Measurements from ENCODE around the gene LEMD3.

The LEMD3 gene

GRCh38 chr12:65125247-65125646 is 44.1 kb upstream of the LEMD3 start:
- WGBS (ENCODE audit: extremely low coverage, insufficient coverage, low lambda C conversion rate) = no CpG with 5 or more reads among the region's 1 CpG
- no peak overlapping the region for H4K8ac ChIP-seq (ENCODE audit: low read depth, low read length)
- no peak for DNase-seq
- H2AK5ac ChIP-seq (ENCODE audit: low read length) = no peak overlapping the region
- H3K79me2 ChIP-seq (ENCODE audit: control insufficient read depth, insufficient read depth, low read length) = no peaks in the 10 kb centered on the region
- no peak overlapping the region for H3K4me2 ChIP-seq (ENCODE audit: low read length)
- H3K36me3 ChIP-seq (ENCODE audit: control insufficient read depth, insufficient read depth, low read length) = no peaks in the 10 kb centered on the region
- no peak overlapping the region for H2BK15ac ChIP-seq (replicated peaks; ENCODE audit: low read depth)
- H3K79me1 ChIP-seq (ENCODE audit: low read length) = no peaks in the 10 kb centered on the region
- peaks cover 4% of the 10 kb centered on the region for H3K27me3 ChIP-seq (ENCODE audit: insufficient read depth, low read length, poor library complexity)
- H3K23ac ChIP-seq (ENCODE audit: low read length) = no peak overlapping the region
- H3K56ac ChIP-seq (ENCODE audit: low read length) = no peak overlapping the region
- H3K4me1 ChIP-seq (ENCODE audit: control insufficient read depth, low read depth, low read length) = no peaks in the 10 kb centered on the region
- no peak overlapping the region for H3K18ac ChIP-seq (ENCODE audit: low read length)
- H3K27ac ChIP-seq (ENCODE audit: low read depth, low read length) = no peak overlapping the region
- H3K4ac ChIP-seq (ENCODE audit: low read depth, low read length) = no peak overlapping the region
- no peak overlapping the region for H3K9ac ChIP-seq (ENCODE audit: low read length)
- H2BK5ac ChIP-seq (ENCODE audit: low read length) = no peak overlapping the region
- no peak overlapping the region for H4K5ac ChIP-seq (ENCODE audit: low read length)
- no peak overlapping the region for H2BK120ac ChIP-seq (ENCODE audit: low read depth, low read length)
- H3K4me3 ChIP-seq (ENCODE audit: low read length) = no peak overlapping the region

GRCh38 chr12:65125975-65126374 is 43.4 kb upstream of the LEMD3 start:
- Histone ChIP-seq H3K4ac (ENCODE audit: low read depth, low read length) (no peak overlapping the region), H4K8ac (ENCODE audit: low read depth, low read length) (no peak overlapping the region), H3K4me1 (ENCODE audit: control insufficient read depth, low read depth, low read length) (no peaks in the 10 kb centered on the region), H4K5ac (ENCODE audit: low read length) (no peak overlapping the region), H3K23ac (ENCODE audit: low read length) (no peak overlapping the region), H2BK5ac (ENCODE audit: low read length) (no peak overlapping the region), H3K79me1 (ENCODE audit: low read length) (no peaks in the 10 kb centered on the region), H3K27me3 (ENCODE audit: insufficient read depth, low read length, poor library complexity) (no peaks in the 10 kb centered on the region), H3K9ac (ENCODE audit: low read length) (no peak overlapping the region), H2BK15ac (replicated peaks; ENCODE audit: low read depth) (no peak overlapping the region), H2AK5ac (ENCODE audit: low read length) (no peak overlapping the region), H3K4me2 (ENCODE audit: low read length) (no peak overlapping the region), H3K36me3 (ENCODE audit: control insufficient read depth, insufficient read depth, low read length) (no peaks in the 10 kb centered on the region), H3K79me2 (ENCODE audit: control insufficient read depth, insufficient read depth, low read length) (no peaks in the 10 kb centered on the region), H2BK120ac (ENCODE audit: low read depth, low read length) (no peak overlapping the region), H3K18ac (ENCODE audit: low read length) (no peak overlapping the region), H3K4me3 (ENCODE audit: low read length) (no peak overlapping the region), H3K56ac (ENCODE audit: low read length) (no peak overlapping the region), H3K27ac (ENCODE audit: low read depth, low read length) (no peak overlapping the region)
- WGBS (ENCODE audit: extremely low coverage, insufficient coverage, low lambda C conversion rate) = no CpG with 5 or more reads among the region's 2 CpGs
- DNase-seq = no peak

GRCh38 chr12:65126482-65126881 is 42.9 kb upstream of the LEMD3 start:
- Histone ChIP-seq H3K4ac (ENCODE audit: low read depth, low read length) (no peak overlapping the region), H3K79me1 (ENCODE audit: low read length) (no peaks in the 10 kb centered on the region), H3K36me3 (ENCODE audit: control insufficient read depth, insufficient read depth, low read length) (no peaks in the 10 kb centered on the region), H2AK5ac (ENCODE audit: low read length) (no peak overlapping the region), H3K4me2 (ENCODE audit: low read length) (no peak overlapping the region), H2BK120ac (ENCODE audit: low read depth, low read length) (no peak overlapping the region), H2BK5ac (ENCODE audit: low read length) (no peak overlapping the region), H3K27ac (ENCODE audit: low read depth, low read length) (no peak overlapping the region), H3K18ac (ENCODE audit: low read length) (no peak overlapping the region), H3K27me3 (ENCODE audit: insufficient read depth, low read length, poor library complexity) (no peaks in the 10 kb centered on the region), H3K4me1 (ENCODE audit: control insufficient read depth, low read depth, low read length) (no peaks in the 10 kb centered on the region), H3K23ac (ENCODE audit: low read length) (no peak overlapping the region), H4K5ac (ENCODE audit: low read length) (no peak overlapping the region), H3K79me2 (ENCODE audit: control insufficient read depth, insufficient read depth, low read length) (no peaks in the 10 kb centered on the region), H3K4me3 (ENCODE audit: low read length) (no peak overlapping the region), H3K9ac (ENCODE audit: low read length) (no peak overlapping the region), H2BK15ac (replicated peaks; ENCODE audit: low read depth) (no peak overlapping the region), H4K8ac (ENCODE audit: low read depth, low read length) (no peak overlapping the region), H3K56ac (ENCODE audit: low read length) (no peak overlapping the region)
- DNase-seq = no peak
- no CpG with 5 or more reads among the region's 5 CpGs for WGBS (ENCODE audit: extremely low coverage, insufficient coverage, low lambda C conversion rate)

GRCh38 chr12:65133879-65134278 is 35.5 kb upstream of the LEMD3 start:
- Histone ChIP-seq H3K4me2 (ENCODE audit: low read length) (no peak overlapping the region), H3K79me2 (ENCODE audit: control insufficient read depth, insufficient read depth, low read length) (no peaks in the 10 kb centered on the region), H3K79me1 (ENCODE audit: low read length) (no peaks in the 10 kb centered on the region), H4K8ac (ENCODE audit: low read depth, low read length) (no peak overlapping the region), H3K4me1 (ENCODE audit: control insufficient read depth, low read depth, low read length) (no peaks in the 10 kb centered on the region), H3K23ac (ENCODE audit: low read length) (no peak overlapping the region), H2BK120ac (ENCODE audit: low read depth, low read length) (no peak overlapping the region), H3K9ac (ENCODE audit: low read length) (no peak overlapping the region), H2BK5ac (ENCODE audit: low read length) (no peak overlapping the region), H3K56ac (ENCODE audit: low read length) (no peak overlapping the region), H3K27ac (ENCODE audit: low read depth, low read length) (no peak overlapping the region), H3K27me3 (ENCODE audit: insufficient read depth, low read length, poor library complexity) (no peaks in the 10 kb centered on the region), H2AK5ac (ENCODE audit: low read length) (no peak overlapping the region), H3K4ac (ENCODE audit: low read depth, low read length) (no peak overlapping the region), H3K18ac (ENCODE audit: low read length) (no peak overlapping the region), H2BK15ac (replicated peaks; ENCODE audit: low read depth) (no peak overlapping the region), H3K4me3 (ENCODE audit: low read length) (no peak overlapping the region), H3K36me3 (ENCODE audit: control insufficient read depth, insufficient read depth, low read length) (no peaks in the 10 kb centered on the region), H4K5ac (ENCODE audit: low read length) (no peak overlapping the region)
- no peak for DNase-seq

- no peaks in the 10 kb centered on the region for H3K27me3 ChIP-seq (ENCODE audit: insufficient read depth, low read length, poor library complexity)
- H2BK5ac ChIP-seq (ENCODE audit: low read length) = no peak overlapping the region
- H4K5ac ChIP-seq (ENCODE audit: low read length) = no peak overlapping the region
- H3K4me3 ChIP-seq (ENCODE audit: low read length) = no peak overlapping the region
- no peaks in the 10 kb centered on the region for H3K36me3 ChIP-seq (ENCODE audit: control insufficient read depth, insufficient read depth, low read length)
- H2AK5ac ChIP-seq (ENCODE audit: low read length) = no peak overlapping the region
- no peak overlapping the region for H3K23ac ChIP-seq (ENCODE audit: low read length)
- no peak overlapping the region for H2BK120ac ChIP-seq (ENCODE audit: low read depth, low read length)
- H3K18ac ChIP-seq (ENCODE audit: low read length) = no peak overlapping the region
- H2BK15ac ChIP-seq (replicated peaks; ENCODE audit: low read depth) = no peak overlapping the region
- no peak overlapping the region for H3K4ac ChIP-seq (ENCODE audit: low read depth, low read length)
- no peaks in the 10 kb centered on the region for H3K4me1 ChIP-seq (ENCODE audit: control insufficient read depth, low read depth, low read length)
- no peak overlapping the region for H4K8ac ChIP-seq (ENCODE audit: low read depth, low read length)
- H3K9ac ChIP-seq (ENCODE audit: low read length) = no peak overlapping the region
- no peak overlapping the region for H3K27ac ChIP-seq (ENCODE audit: low read depth, low read length)
- DNase-seq = no peak
- H3K56ac ChIP-seq (ENCODE audit: low read length) = no peak overlapping the region
- H3K4me2 ChIP-seq (ENCODE audit: low read length) = no peak overlapping the region
- no CpG with 5 or more reads among the region's 1 CpG for WGBS (ENCODE audit: extremely low coverage, insufficient coverage, low lambda C conversion rate)
- no peaks in the 10 kb centered on the region for H3K79me1 ChIP-seq (ENCODE audit: low read length)
- no peaks in the 10 kb centered on the region for H3K79me2 ChIP-seq (ENCODE audit: control insufficient read depth, insufficient read depth, low read length)
These were observed 30.0 kb upstream of the LEMD3 start for GRCh38 chr12:65139389-65139788.

- H3K79me2 ChIP-seq (ENCODE audit: control insufficient read depth, insufficient read depth, low read length) = no peaks in the 10 kb centered on the region
- H4K8ac ChIP-seq (ENCODE audit: low read depth, low read length) = no peak overlapping the region
- no peak overlapping the region for H2BK120ac ChIP-seq (ENCODE audit: low read depth, low read length)
- no peak overlapping the region for H3K56ac ChIP-seq (ENCODE audit: low read length)
- no peak overlapping the region for H3K23ac ChIP-seq (ENCODE audit: low read length)
- H3K4me1 ChIP-seq (ENCODE audit: control insufficient read depth, low read depth, low read length) = no peaks in the 10 kb centered on the region
- no CpG with 5 or more reads among the region's 1 CpG for WGBS (ENCODE audit: extremely low coverage, insufficient coverage, low lambda C conversion rate)
- DNase-seq = no peak
- no peak overlapping the region for H3K4me3 ChIP-seq (ENCODE audit: low read length)
- H2BK15ac ChIP-seq (replicated peaks; ENCODE audit: low read depth) = no peak overlapping the region
- H3K9ac ChIP-seq (ENCODE audit: low read length) = no peak overlapping the region
- no peak overlapping the region for H2BK5ac ChIP-seq (ENCODE audit: low read length)
- H3K27ac ChIP-seq (ENCODE audit: low read depth, low read length) = no peak overlapping the region
- H3K18ac ChIP-seq (ENCODE audit: low read length) = no peak overlapping the region
- no peak overlapping the region for H3K4me2 ChIP-seq (ENCODE audit: low read length)
- no peak overlapping the region for H4K5ac ChIP-seq (ENCODE audit: low read length)
- H3K27me3 ChIP-seq (ENCODE audit: insufficient read depth, low read length, poor library complexity) = no peaks in the 10 kb centered on the region
- no peak overlapping the region for H3K4ac ChIP-seq (ENCODE audit: low read depth, low read length)
- no peaks in the 10 kb centered on the region for H3K36me3 ChIP-seq (ENCODE audit: control insufficient read depth, insufficient read depth, low read length)
- no peak overlapping the region for H2AK5ac ChIP-seq (ENCODE audit: low read length)
- no peaks in the 10 kb centered on the region for H3K79me1 ChIP-seq (ENCODE audit: low read length)
These were observed 28.6 kb upstream of the LEMD3 start for GRCh38 chr12:65140738-65141137.
